ENCODE data around the gene MNAT1.

GRCh38 chr14:60965402-60965801 is 230.8 kb downstream of the MNAT1 start:
- TF ChIP-seq REST (IDR thresholded peaks at IDR 0.05; ENCODE audit: unreplicated experiment) (no peak), CTCF (conservative IDR thresholded peaks at IDR 0.05; ENCODE audit: low read depth in 2 of 2) (no peak), EZH2phosphoT487 (IDR thresholded peaks at IDR 0.05; ENCODE audit: unreplicated experiment) (no peak), CREB1 (CRISPR knock-in tag; IDR thresholded peaks at IDR 0.05; ENCODE audit: low read depth) (no peak), POLR2AphosphoS5 (IDR thresholded peaks at IDR 0.05; ENCODE audit: low read depth) (no peak), EZH2 (IDR thresholded peaks at IDR 0.05; ENCODE audit: low read depth, unreplicated experiment) (no peak)
